GM23338 (cell line): ENCODE data around the gene HHAT. TPM values are rescaled to one million over a fixed set of nuclear protein-coding genes. Genes with fewer than 3 reads are reported as not detected.

Experiments used
- ATAC-seq: fragments of 200-7000 bp; cut with Tn5 transposase; 3 replicates; pipeline ENCODE4 v1.9.1; 2020
- DNase-seq: peaks from one replicate; pipeline ENCODE4 v3.0.0-alpha.2; 2015; ENCODE audit warnings: low spot score
- H2AFZ ChIP-seq: fragments of 200-600 bp; sonication (generic); 2 replicates; pipeline ENCODE4 v1.8.0; 2016; ENCODE audit warnings: antibody characterized with exemption, mild to moderate bottlenecking, moderate library complexity
- H3F3A ChIP-seq: fragments of 200-600 bp; sonication (generic); replicated peaks from 2 replicates; pipeline ENCODE4 v1.8.0; 2017; ENCODE audit warnings: antibody characterized with exemption, mixed run types, low read depth
- H3K27ac ChIP-seq: fragments of 200-600 bp; sonication (generic); 2 replicates; pipeline ENCODE4 v1.6.1; 2016; ENCODE audit warnings: low read depth
- H3K27me3 ChIP-seq: fragments of 200-600 bp; sonication (generic); 2 replicates; pipeline ENCODE4 v1.8.0; 2016; ENCODE audit warnings: mild to moderate bottlenecking, mixed run types, moderate library complexity; ENCODE audit not compliant: insufficient read depth
- H3K36me3 ChIP-seq: fragments of 200-600 bp; sonication (generic); 2 replicates; pipeline ENCODE4 v1.8.0; 2016; ENCODE audit warnings: mild to moderate bottlenecking; ENCODE audit not compliant: insufficient read depth
- H3K4me1 ChIP-seq: fragments of 200-600 bp; sonication (generic); 2 replicates; pipeline ENCODE4 v1.8.0; 2016; ENCODE audit warnings: mild to moderate bottlenecking, moderate library complexity; ENCODE audit not compliant: insufficient read depth
- H3K4me2 ChIP-seq: fragments of 200-600 bp; sonication (generic); 2 replicates; pipeline ENCODE4 v1.7.1; 2017; ENCODE audit warnings: mixed run types
- H3K4me3 ChIP-seq: fragments of 200-600 bp; sonication (generic); 2 replicates; pipeline ENCODE4 v1.6.1; 2016; ENCODE audit warnings: mixed run types
- H3K79me2 ChIP-seq: fragments of 200-600 bp; sonication (generic); replicated peaks from 2 replicates; pipeline ENCODE4 v1.8.0; 2017; ENCODE audit warnings: mild to moderate bottlenecking; ENCODE audit not compliant: insufficient read depth
- H3K9me2 ChIP-seq: fragments of 200-600 bp; sonication (generic); 2 replicates; pipeline ENCODE4 v1.8.0; 2017; ENCODE audit not compliant: insufficient read depth
- H4K20me1 ChIP-seq: fragments of 200-600 bp; sonication (generic); replicated peaks from 2 replicates; pipeline ENCODE4 v1.8.0; 2017; ENCODE audit warnings: mild to moderate bottlenecking; ENCODE audit not compliant: insufficient read depth
- H3K27ac Mint-ChIP-seq: 2 replicates; pipeline ENCODE4 v1.8.0; 2020; ENCODE audit warnings: inconsistent platforms, mild to moderate bottlenecking, moderate library complexity, mixed read lengths
- H3K27me3 Mint-ChIP-seq: 3 replicates; pipeline ENCODE4 v1.8.0; 2022; ENCODE audit warnings: low read depth, mild to moderate bottlenecking, moderate library complexity, mixed read lengths, inconsistent platforms; ENCODE audit not compliant: insufficient read depth, poor library complexity
- H3K36me3 Mint-ChIP-seq: 3 replicates; pipeline ENCODE4 v1.8.0; 2021; ENCODE audit warnings: low read depth, mild to moderate bottlenecking, inconsistent platforms, moderate library complexity, mixed read lengths
- H3K4me1 Mint-ChIP-seq: 3 replicates; pipeline ENCODE4 v1.8.0; 2020; ENCODE audit warnings: mild to moderate bottlenecking, inconsistent platforms, mixed read lengths
- H3K4me3 Mint-ChIP-seq: 3 replicates; pipeline ENCODE4 v1.8.0; 2021; ENCODE audit warnings: moderate library complexity, mild to moderate bottlenecking, inconsistent platforms, mixed read lengths
- H3K9me3 Mint-ChIP-seq: 3 replicates; pipeline ENCODE4 v1.8.0; 2020; ENCODE audit warnings: moderate library complexity, mild to moderate bottlenecking, inconsistent platforms, mixed read lengths
- EZH2phosphoT487 ChIP-seq: fragments of 200-600 bp; sonication (generic); IDR thresholded peaks from one replicate; pipeline ENCODE4 v1.8.1; 2018; ENCODE audit warnings: antibody characterized with exemption; ENCODE audit not compliant: unreplicated experiment
- NANOG ChIP-seq: IDR thresholded peaks from 2 replicates; pipeline ENCODE4 v1.6.1; 2016; ENCODE audit warnings: antibody characterized with exemption, borderline replicate concordance
- STAT1 ChIP-seq: IDR thresholded peaks from one replicate; pipeline ENCODE4 v1.6.1; 2016; ENCODE audit warnings: antibody characterized with exemption; ENCODE audit not compliant: unreplicated experiment
- ZNF114 ChIP-seq: fragments of 250-450 bp; sonication (Bioruptor Pico); IDR thresholded peaks from 2 replicates; pipeline ENCODE4 v1.5.0; 2020; ENCODE audit warnings: mild to moderate bottlenecking, moderate library complexity
- ZNF331 ChIP-seq: fragments of 250-450 bp; sonication (Bioruptor Pico); IDR thresholded peaks from 2 replicates; pipeline ENCODE4 v1.5.0; 2020; ENCODE audit warnings: low read depth, mild to moderate bottlenecking, moderate library complexity
- polyA plus RNA-seq: library from polyadenylated mRNA; unstranded; fragments of >200 nt; fragmentation: Nextera tagmentation; extraction: Ambion mirVana; gene quantifications from 2 replicates; pipeline ENCODE4 v1.2.1, GENCODE V29; 2016
- total RNA-seq: library from RNA; depleted of rRNA; stranded (reverse); fragments of >200 nt; shearing (Covaris generic); gene quantifications from 2 replicates; pipeline ENCODE4 v1.2.3, GENCODE V29; 2014
- TF ChIP-seq, protein P1 (sequence below): IDR thresholded peaks from 2 replicates; pipeline ENCODE4 v1.6.1; 2016; ENCODE audit warnings: antibody characterized with exemption
- TF ChIP-seq, protein P2 (sequence below), 2 experiments: fragments of 200-600 bp in 1 of 2; sonication (generic) in 1 of 2; conservative IDR thresholded peaks; 2 replicates each; pipeline versions ENCODE4 v1.5.1 to v1.6.1; 2016 to 2017; ENCODE audit warnings: antibody characterized with exemption in 2 of 2, low read depth in 2 of 2, mild to moderate bottlenecking in 2 of 2, moderate library complexity in 1 of 2

Gene HHAT
- total and polyA plus RNA-seq, 2 experiments from 2014 or later: 0.11 to 0.66 TPM

DNA sequence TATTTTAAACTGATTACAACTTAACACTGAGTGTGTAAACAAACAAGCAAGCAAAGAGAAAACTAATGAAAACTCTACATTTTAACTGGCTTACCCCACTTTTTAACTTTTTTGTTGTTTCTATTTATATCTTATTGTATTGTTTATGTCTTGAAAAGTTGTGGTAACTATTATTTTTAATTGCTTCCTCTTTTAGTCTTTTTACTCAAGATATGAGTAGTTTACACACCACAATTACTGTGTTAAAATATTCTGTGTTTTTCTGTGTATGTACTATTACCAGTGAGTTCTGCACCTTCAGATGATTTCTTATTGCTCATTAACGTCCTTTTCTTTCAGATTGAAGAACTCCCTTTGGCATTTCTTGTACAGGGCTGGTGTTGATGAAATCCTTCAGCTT, 4.7 kb upstream of the HHAT start:
- ATAC-seq (no peak), DNase-seq (no peak)
- Histone ChIP-seq H3K9me2 (no peaks in the 10 kb centered on the region), H4K20me1 (no peaks in the 10 kb centered on the region), H3K4me2 (no peak overlapping the region), H3F3A (no peaks in the 10 kb centered on the region), H3K4me3 (no peak overlapping the region), H3K27ac (no peak overlapping the region), H2AFZ (no peak overlapping the region), H3K79me2 (no peaks in the 10 kb centered on the region), H3K27me3 (peaks cover 35% of the 10 kb centered on the region), H3K36me3 (no peaks in the 10 kb centered on the region), H3K4me1 (peaks cover 7% of the 10 kb centered on the region; the same call in 1 of the 2 replicates)
- H3K9me3 Mint-ChIP-seq: peaks cover 9% of the 10 kb centered on the region; the same call in 2 of the 3 replicates
- H3K4me3 Mint-ChIP-seq: no peak overlapping the region
- no peak overlapping the region for H3K27ac Mint-ChIP-seq
- peaks cover 19% of the 10 kb centered on the region for H3K27me3 Mint-ChIP-seq
- H3K4me1 Mint-ChIP-seq: peaks cover 7% of the 10 kb centered on the region; the same call in 2 of the 3 replicates
- TF ChIP-seq STAT1 (no peak), NANOG (no peak), EZH2phosphoT487 (no peak), ZNF114 (no peak), ZNF331 (no peak)
- TF ChIP-seq, protein P1, sequence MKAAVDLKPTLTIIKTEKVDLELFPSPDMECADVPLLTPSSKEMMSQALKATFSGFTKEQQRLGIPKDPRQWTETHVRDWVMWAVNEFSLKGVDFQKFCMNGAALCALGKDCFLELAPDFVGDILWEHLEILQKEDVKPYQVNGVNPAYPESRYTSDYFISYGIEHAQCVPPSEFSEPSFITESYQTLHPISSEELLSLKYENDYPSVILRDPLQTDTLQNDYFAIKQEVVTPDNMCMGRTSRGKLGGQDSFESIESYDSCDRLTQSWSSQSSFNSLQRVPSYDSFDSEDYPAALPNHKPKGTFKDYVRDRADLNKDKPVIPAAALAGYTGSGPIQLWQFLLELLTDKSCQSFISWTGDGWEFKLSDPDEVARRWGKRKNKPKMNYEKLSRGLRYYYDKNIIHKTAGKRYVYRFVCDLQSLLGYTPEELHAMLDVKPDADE: no peak
- H3K36me3 Mint-ChIP-seq: no peaks in the 10 kb centered on the region

DNA sequence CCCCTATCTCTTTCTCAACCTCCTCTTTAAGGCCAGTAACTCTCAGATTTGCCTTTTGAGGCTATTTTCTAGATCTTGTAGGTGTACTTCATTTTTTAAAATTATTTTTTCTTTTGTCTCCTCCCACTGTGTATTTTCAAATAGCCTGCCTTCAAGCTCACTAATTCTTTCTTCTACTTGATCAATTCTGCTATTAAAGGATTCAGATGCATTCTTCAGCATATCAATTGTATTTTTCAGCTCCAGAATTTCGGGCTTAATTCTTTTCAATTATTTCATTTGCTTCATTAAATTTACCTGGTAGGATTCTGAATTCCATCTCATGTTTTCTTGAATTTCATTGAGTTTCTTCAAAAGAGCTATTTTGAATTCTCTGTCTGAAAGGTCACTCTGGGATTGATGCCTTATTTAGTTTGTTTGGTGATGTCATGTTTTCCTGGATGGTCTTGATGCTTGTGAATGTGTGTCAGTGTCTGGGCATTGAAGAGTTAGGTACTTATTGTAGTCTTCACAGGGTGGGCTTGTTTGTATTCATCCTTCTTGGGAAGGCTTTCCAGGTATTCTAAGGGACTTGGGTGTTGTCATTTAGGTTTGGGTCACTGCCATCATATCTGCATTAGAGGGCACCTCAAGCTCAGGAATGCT, 3.6 kb upstream of the HHAT start:
- no peak overlapping the region for H3K4me3 Mint-ChIP-seq
- H3K4me3 ChIP-seq: no peak overlapping the region
- no peaks in the 10 kb centered on the region for H3K9me2 ChIP-seq
- no peaks in the 10 kb centered on the region for H3K36me3 Mint-ChIP-seq
- no peak overlapping the region for H3K27ac Mint-ChIP-seq
- peaks cover 11% of the 10 kb centered on the region; the same call in 2 of the 3 replicates for H3K4me1 Mint-ChIP-seq
- no peak overlapping the region for H3K4me2 ChIP-seq
- DNase-seq (no peak), ATAC-seq (no peak)
- H3K36me3 ChIP-seq: no peaks in the 10 kb centered on the region
- H2AFZ ChIP-seq: no peak overlapping the region
- H4K20me1 ChIP-seq: no peaks in the 10 kb centered on the region
- no peaks in the 10 kb centered on the region for H3K79me2 ChIP-seq
- H3K27me3 Mint-ChIP-seq: peaks cover 31% of the 10 kb centered on the region
- peaks cover 9% of the 10 kb centered on the region; the same call in 2 of the 3 replicates for H3K9me3 Mint-ChIP-seq
- 0 out of 2 replicates have a peak, but pooled peaks cover 7% of the 10 kb centered on the region for H3F3A ChIP-seq
- peaks cover 7% of the 10 kb centered on the region; the same call in 1 of the 2 replicates for H3K4me1 ChIP-seq
- H3K27ac ChIP-seq: no peak overlapping the region
- H3K27me3 ChIP-seq: peaks cover 47% of the 10 kb centered on the region
- no peak for TF ChIP-seq ZNF114
- TF ChIP-seq, protein P2, sequence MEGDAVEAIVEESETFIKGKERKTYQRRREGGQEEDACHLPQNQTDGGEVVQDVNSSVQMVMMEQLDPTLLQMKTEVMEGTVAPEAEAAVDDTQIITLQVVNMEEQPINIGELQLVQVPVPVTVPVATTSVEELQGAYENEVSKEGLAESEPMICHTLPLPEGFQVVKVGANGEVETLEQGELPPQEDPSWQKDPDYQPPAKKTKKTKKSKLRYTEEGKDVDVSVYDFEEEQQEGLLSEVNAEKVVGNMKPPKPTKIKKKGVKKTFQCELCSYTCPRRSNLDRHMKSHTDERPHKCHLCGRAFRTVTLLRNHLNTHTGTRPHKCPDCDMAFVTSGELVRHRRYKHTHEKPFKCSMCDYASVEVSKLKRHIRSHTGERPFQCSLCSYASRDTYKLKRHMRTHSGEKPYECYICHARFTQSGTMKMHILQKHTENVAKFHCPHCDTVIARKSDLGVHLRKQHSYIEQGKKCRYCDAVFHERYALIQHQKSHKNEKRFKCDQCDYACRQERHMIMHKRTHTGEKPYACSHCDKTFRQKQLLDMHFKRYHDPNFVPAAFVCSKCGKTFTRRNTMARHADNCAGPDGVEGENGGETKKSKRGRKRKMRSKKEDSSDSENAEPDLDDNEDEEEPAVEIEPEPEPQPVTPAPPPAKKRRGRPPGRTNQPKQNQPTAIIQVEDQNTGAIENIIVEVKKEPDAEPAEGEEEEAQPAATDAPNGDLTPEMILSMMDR (conservative IDR thresholded peaks at IDR 0.05; ENCODE audit: low read depth in 2 of 2): peak in 1 of 2 experiments; percentile 36; a peak in 2 of 4 replicates
